Left lung (tissue), 10 donors: ENCODE results near the gene SYNJ2. TPM values are rescaled to one million over a fixed set of nuclear protein-coding genes. Genes with fewer than 3 reads are reported as not detected.
A peak's percentile ranks its signal among the peaks of the same experiment; 100 is the strongest.

ENCODE experiments used
- ATAC-seq: fragments of 200-7000 bp; cut with Tn5 transposase; one replicate; pipeline ENCODE4 v1.9.1; 2020; ENCODE audit warnings: moderate library complexity
- DNase-seq, 4 donors: peaks; one replicate each; pipeline ENCODE4 v3.0.0-alpha.2; 2013 to 2020
- H3K27ac ChIP-seq, 2 donors: fragments of 200-600 bp; sonication (generic) in 1 of 2; one replicate each; pipeline versions ENCODE4 v1.5.0 to v1.8.0; 2020 to 2021
- H3K27me3 ChIP-seq, 2 donors: fragments of 200-600 bp; sonication (generic) in 1 of 2; one replicate each; pipeline versions ENCODE4 v1.5.0 to v1.8.0; 2020 to 2021
- H3K36me3 ChIP-seq, 2 donors: fragments of 200-600 bp; sonication (generic) in 1 of 2; one replicate each; pipeline versions ENCODE4 v1.5.0 to v1.8.0; 2020 to 2021
- H3K4me1 ChIP-seq, 2 donors: fragments of 200-600 bp; one replicate each; pipeline ENCODE4 v1.8.0; 2021
- H3K4me3 ChIP-seq, 2 donors: fragments of 200-600 bp; sonication (generic) in 1 of 2; one replicate each; pipeline versions ENCODE4 v1.5.0 to v1.8.0; 2020 to 2021; ENCODE audit warnings: mild to moderate bottlenecking in 1 of 2
- H3K9me3 ChIP-seq, 2 donors: fragments of 200-600 bp; sonication (generic) in 1 of 2; one replicate each; pipeline versions ENCODE4 v1.5.0 to v1.8.0; 2020 to 2021
- CTCF ChIP-seq, 2 donors: fragments of 200-600 bp; sonication (generic) in 1 of 2; IDR thresholded peaks; one replicate each; pipeline versions ENCODE4 v1.5.0 to v1.8.0; 2021; ENCODE audit warnings: antibody characterized with exemption in 2 of 2
- intact Hi-C, 2 donors: fragments of 100-400 bp; cut with DNase I; formaldehyde crosslinking; loops; one replicate each; pipeline versions ENCODE4 v1.11.2 to v1.14.2; 2022
- polyA plus RNA-seq, 6 donors: library from polyadenylated mRNA; unstranded; fragments of 120-200 nt; gene quantifications; one replicate each; pipeline ENCODE4 v1.2.1, GENCODE V29; 2013; ENCODE audit not compliant: insufficient read length in 6 of 6
- total RNA-seq, 2 donors: library from RNA; stranded (reverse); fragmentation: NEBNext Ultra II Directional; extraction: Animal tissue kit (Norgen Biotek cat#: 25700); gene quantifications; one replicate each; pipeline ENCODE4 v1.2.1, GENCODE V29; 2021
- donor health status: DM: no; HTN: yes; CAD: no.
- donor health status: DM: no; HTN: no; CAD: no.

SYNJ2 gene
- total and polyA plus RNA-seq, 8 donors, result 6.2 to 12.2 (median 7.5) TPM

GRCh38 chr6:158071121-158072082, 89.7 kb downstream of the SYNJ2 start:
- H3K4me3 ChIP-seq, result no peak overlapping the region
- DNase-seq, result peak in 1 of 4 donors; percentile 33
- H3K4me1 ChIP-seq, result peaks cover 6 to 27% of the 10 kb centered on the region in 2 donors
- H3K27me3 ChIP-seq, result no peaks in the 10 kb centered on the region
- TF ChIP-seq CTCF (IDR thresholded peaks at IDR 0.05), result no peak
- H3K27ac ChIP-seq, result no peak overlapping the region
- intact Hi-C loops, result loop anchor here in 1 of 2 donors (10.0 kb wide), 1 partner anchor 307 kb away; no protein-coding TSS in a partner anchor
- ATAC-seq, result no peak
- H3K36me3 ChIP-seq, result peaks cover 0 to 21% of the 10 kb centered on the region in 2 donors
- no peaks in the 10 kb centered on the region for H3K9me3 ChIP-seq

- H3K27ac ChIP-seq, result no peak overlapping the region
- peak; percentile 70 to 71 for TF ChIP-seq CTCF (IDR thresholded peaks at IDR 0.05)
- no peaks in the 10 kb centered on the region for H3K9me3 ChIP-seq
- H3K36me3 ChIP-seq, result peaks cover 0 to 24% of the 10 kb centered on the region in 2 donors
- DNase-seq (peak; percentile 68 to 88 (median 74)), ATAC-seq (peak; percentile 70)
- intact Hi-C loops, result loop anchor here in 1 of 2 donors (10.0 kb wide), 1 partner anchor 307 kb away; no protein-coding TSS in a partner anchor
- H3K27me3 ChIP-seq, result no peaks in the 10 kb centered on the region
- H3K4me3 ChIP-seq, result no peak overlapping the region
- H3K4me1 ChIP-seq, result peaks cover 6 to 27% of the 10 kb centered on the region in 2 donors
Observed at GRCh38 chr6:158072083-158072721, 90.5 kb downstream of the SYNJ2 start.

GRCh38 chr6:158073776-158074175, 92.1 kb downstream of the SYNJ2 start:
- no peak overlapping the region for H3K4me3 ChIP-seq
- no peak for TF ChIP-seq CTCF (IDR thresholded peaks at IDR 0.05)
- H3K36me3 ChIP-seq, result peaks cover 0 to 29% of the 10 kb centered on the region in 2 donors
- no peaks in the 10 kb centered on the region for H3K27me3 ChIP-seq
- ATAC-seq, result no peak
- no peak for DNase-seq
- no peak overlapping the region for H3K27ac ChIP-seq
- intact Hi-C loops, result loop anchor here in 1 of 2 donors (10.0 kb wide), 1 partner anchor 309 kb away; no protein-coding TSS in a partner anchor
- no peaks in the 10 kb centered on the region for H3K9me3 ChIP-seq
- H3K4me1 ChIP-seq, result peaks cover 4 to 16% of the 10 kb centered on the region in 2 donors

GRCh38 chr6:158076548-158076947, 94.9 kb downstream of the SYNJ2 start:
- intact Hi-C loops, result loop anchor here in 1 of 2 donors (10.0 kb wide), 1 partner anchor 312 kb away; no protein-coding TSS in a partner anchor
- DNase-seq (no peak), ATAC-seq (no peak)
- H3K4me1 ChIP-seq, result peaks cover 0 to 16% of the 10 kb centered on the region in 2 donors
- no peak overlapping the region for H3K4me3 ChIP-seq
- H3K27me3 ChIP-seq, result no peaks in the 10 kb centered on the region
- H3K27ac ChIP-seq, result no peak overlapping the region
- TF ChIP-seq CTCF (IDR thresholded peaks at IDR 0.05), result no peak
- peaks cover 0 to 28% of the 10 kb centered on the region in 2 donors for H3K36me3 ChIP-seq
- H3K9me3 ChIP-seq, result no peaks in the 10 kb centered on the region
